T-helper 17 cell (primary cell): Measurements from ENCODE around the gene GUCA1A. TPM values are rescaled to one million over a fixed set of nuclear protein-coding genes. Genes with fewer than 3 reads are reported as not detected.

Experiments used
- total RNA-seq, 4 donors: library from RNA in 2 of 4; stranded (reverse) in 2 of 4; gene quantifications; one replicate each; pipeline ENCODE4 v1.2.3 and lab custom pipeline; 2022 to 2026

GUCA1A gene
- total RNA-seq, 2 donors from 2014 or later, result not detected

Other genes starting within 250 kb of the GUCA1A start
- 100 to 1,000 TPM; 247 to 250 TPM for gene CCND3, start 231.6 kb upstream of the GUCA1A start, total RNA-seq
- 10 to 100 TPM; 28.7 to 35.3 TPM for gene TAF8, start 122.8 kb upstream of the GUCA1A start, total RNA-seq
- gene C6orf132, start 30.7 kb upstream of the GUCA1A start, total RNA-seq, result not detected
- gene GUCA1B, start 21.6 kb downstream of the GUCA1A start, total RNA-seq, result 1 to 10 TPM; 1.5 to 2.2 TPM
- gene MRPS10, start 44.5 kb downstream of the GUCA1A start, total RNA-seq, result 10 to 100 TPM; 15.4 to 20.1 TPM